Mesodermal cell (in vitro differentiated cells): Measurements from ENCODE around the gene ALKBH4.
"Not testable (repeated sequence)": the region's sequence is repeated elsewhere in the genome, so short reads cannot be mapped to it uniquely, and the experiment has no call there.

ENCODE experiments used
- H3K27ac ChIP-seq: 2 replicates; pipeline ENCODE4 v1.7.0; 2013; ENCODE audit warnings: mild to moderate bottlenecking, low read depth, low read length, moderate library complexity; ENCODE audit not compliant: severe bottlenecking
- H3K36me3 ChIP-seq: 2 replicates; pipeline ENCODE4 v1.7.1; 2013; ENCODE audit warnings: mild to moderate bottlenecking, low read length, moderate library complexity; ENCODE audit not compliant: control insufficient read depth, insufficient read depth
- H3K4me1 ChIP-seq: one replicate; pipeline ENCODE4 v1.7.1; 2013; ENCODE audit warnings: mild to moderate bottlenecking, low read length; ENCODE audit not compliant: insufficient read depth, control insufficient read depth, poor library complexity, severe bottlenecking
- H3K4me3 ChIP-seq: 2 replicates; pipeline ENCODE4 v1.7.0; 2013; ENCODE audit warnings: low read length, control low read depth, mild to moderate bottlenecking; ENCODE audit not compliant: insufficient read depth, poor library complexity, severe bottlenecking; ENCODE audit errors: extremely low read depth
- H3K9me3 ChIP-seq: 2 replicates; pipeline ENCODE4 v1.7.1; 2013; ENCODE audit warnings: mild to moderate bottlenecking, low read length, moderate library complexity; ENCODE audit not compliant: control insufficient read depth
- WGBS, 2 experiments: methylation state at CpG; one replicate each; pipeline ENCODE4 v1.1.5; 2013; ENCODE audit warnings: missing lambda C conversion rate in 2 of 2; ENCODE audit not compliant: insufficient coverage in 2 of 2; 5-methylcytosine and 5-hydroxymethylcytosine counted together

The ALKBH4 gene

GRCh38 chr7:102467581-102468477 lies 3.2 kb upstream of the ALKBH4 start:
- no peaks in the 10 kb centered on the region for H3K9me3 ChIP-seq
- WGBS, 2 experiments, result 92 to 93% methylated on average over 19 to 24 of the region's 24 CpGs
- peaks cover 5% of the 10 kb centered on the region for H3K4me1 ChIP-seq
- no peak overlapping the region for H3K27ac ChIP-seq
- H3K36me3 ChIP-seq, result peaks cover 20% of the 10 kb centered on the region
- H3K4me3 ChIP-seq, result no peak overlapping the region

GRCh38 chr7:102466097-102466496 lies 1.4 kb upstream of the ALKBH4 start:
- WGBS, 2 experiments, result 83 to 96% methylated on average over 1 to 4 of the region's 7 CpGs
- no peaks in the 10 kb centered on the region for H3K9me3 ChIP-seq
- no peak overlapping the region for H3K27ac ChIP-seq
- peak overlapping the region; percentile 93 for H3K4me3 ChIP-seq
- peaks cover 5% of the 10 kb centered on the region for H3K4me1 ChIP-seq
- H3K36me3 ChIP-seq, result peaks cover 17% of the 10 kb centered on the region

GRCh38 chr7:102463841-102464576 lies 654 bp downstream of the ALKBH4 start:
- H3K4me1 ChIP-seq, result peaks cover 5% of the 10 kb centered on the region
- WGBS, 2 experiments, result 17 to 19% methylated on average over 22 to 23 of the region's 24 CpGs
- H3K27ac ChIP-seq, result peak overlapping the region; percentile 73
- peak overlapping the region; percentile 93 for H3K4me3 ChIP-seq
- no peaks in the 10 kb centered on the region for H3K9me3 ChIP-seq
- H3K36me3 ChIP-seq, result peaks cover 20% of the 10 kb centered on the region

- Histone ChIP-seq H3K4me3 (no peak overlapping the region), H3K36me3 (peaks cover 50% of the 10 kb centered on the region), H3K27ac (no peak overlapping the region), H3K4me1 (peaks cover 13% of the 10 kb centered on the region), H3K9me3 (no peaks in the 10 kb centered on the region)
- 98 to 100% methylated on average over 4 to 5 of the region's 8 CpGs for whole genome bisulfite sequencing, 2 experiments
Observed at GRCh38 chr7:102460467-102460866, 4.2 kb downstream of the ALKBH4 start.

GRCh38 chr7:102459221-102459844 lies 5.3 kb downstream of the ALKBH4 start:
- Histone ChIP-seq H3K36me3 (peaks cover 53% of the 10 kb centered on the region), H3K4me3 (no peak overlapping the region), H3K4me1 (peaks cover 13% of the 10 kb centered on the region), H3K27ac (no peak overlapping the region), H3K9me3 (no peaks in the 10 kb centered on the region)
- 97 to 99% methylated on average over 17 to 19 of the region's 24 CpGs for WGBS, 2 experiments

- H3K36me3 ChIP-seq, result peaks cover 53% of the 10 kb centered on the region
- H3K4me1 ChIP-seq, result peaks cover 8% of the 10 kb centered on the region
- WGBS, 2 experiments, result 97% methylated on average over 39 to 40 of the region's 40 CpGs
- H3K27ac ChIP-seq, result no peak overlapping the region
- no peak overlapping the region for H3K4me3 ChIP-seq
- H3K9me3 ChIP-seq, result no peaks in the 10 kb centered on the region
Observed at GRCh38 chr7:102457352-102457924, 7.2 kb downstream of the ALKBH4 start.

- Histone ChIP-seq H3K9me3 (no peaks in the 10 kb centered on the region), H3K27ac (peak overlapping the region; percentile 10), H3K36me3 (peaks cover 46% of the 10 kb centered on the region), H3K4me3 (no peak overlapping the region), H3K4me1 (peaks cover 12% of the 10 kb centered on the region)
- WGBS, 2 experiments, result 88 to 100% methylated on average over 2 to 4 of the region's 10 CpGs
Observed at GRCh38 chr7:102456327-102456726, 8.3 kb downstream of the ALKBH4 start.

- Histone ChIP-seq H3K27ac (no peak overlapping the region), H3K4me3 (no peak overlapping the region), H3K9me3 (no peaks in the 10 kb centered on the region), H3K36me3 (peaks cover 46% of the 10 kb centered on the region), H3K4me1 (peaks cover 12% of the 10 kb centered on the region)
- 94 to 100% methylated on average over 8 of the region's 11 CpGs for WGBS, 2 experiments
Observed at GRCh38 chr7:102455596-102455995, 9.1 kb downstream of the ALKBH4 start.

GRCh38 chr7:102454932-102455331 lies 9.7 kb downstream of the ALKBH4 start:
- not testable (repeated sequence) for H3K27ac ChIP-seq, H3K4me3 ChIP-seq, H3K9me3 ChIP-seq
- Histone ChIP-seq H3K4me1 (peaks cover 12% of the 10 kb centered on the region), H3K36me3 (peaks cover 46% of the 10 kb centered on the region)
- 92 to 93% methylated on average over 5 to 10 of the region's 10 CpGs for WGBS, 2 experiments

- Histone ChIP-seq H3K4me3 (no peak overlapping the region), H3K27ac (no peak overlapping the region), H3K36me3 (peaks cover 43% of the 10 kb centered on the region), H3K9me3 (no peaks in the 10 kb centered on the region), H3K4me1 (peaks cover 12% of the 10 kb centered on the region)
- 92 to 93% methylated on average over 11 of the region's 12 CpGs for WGBS, 2 experiments
Observed at GRCh38 chr7:102454468-102454867, 10.2 kb downstream of the ALKBH4 start.
